Liver (tissue), 3 donors: ENCODE data around the gene MBP.

Source experiments
- EGR1 ChIP-seq, 2 donors: IDR thresholded peaks; 2 replicates each; pipeline ENCODE4 v1.6.1; 2016 to 2018; ENCODE audit warnings: antibody characterized with exemption in 2 of 2, low read depth in 2 of 2
- FOXA1 ChIP-seq: IDR thresholded peaks from 2 replicates; pipeline ENCODE4 v1.6.1; 2016; ENCODE audit warnings: antibody characterized with exemption
- JUND ChIP-seq, 2 donors: IDR thresholded peaks; 2 replicates each; pipeline ENCODE4 v1.6.1; 2016; ENCODE audit warnings: antibody characterized with exemption in 2 of 2
- NR2F2 ChIP-seq: IDR thresholded peaks from 2 replicates; pipeline ENCODE4 v1.6.1; 2016; ENCODE audit warnings: antibody characterized with exemption
- RAD21 ChIP-seq, 2 donors: IDR thresholded peaks; 2 replicates each; pipeline ENCODE4 v1.6.1; 2016; ENCODE audit warnings: antibody characterized with exemption in 2 of 2, mild to moderate bottlenecking in 2 of 2
- RXRA ChIP-seq, 2 donors: IDR thresholded peaks; 2 replicates each; pipeline ENCODE4 v1.6.1; 2017 to 2018; ENCODE audit warnings: antibody characterized with exemption in 2 of 2, mild to moderate bottlenecking in 1 of 2
- SP1 ChIP-seq: IDR thresholded peaks from 2 replicates; pipeline ENCODE4 v1.6.1; 2018; ENCODE audit warnings: antibody characterized with exemption, mild to moderate bottlenecking
- YY1 ChIP-seq: IDR thresholded peaks from 2 replicates; pipeline ENCODE4 v1.6.1; 2016; ENCODE audit warnings: antibody characterized with exemption, mild to moderate bottlenecking
- TF ChIP-seq, protein P1 (sequence below): fragments of 150-350 bp; IDR thresholded peaks from 2 replicates; pipeline ENCODE4 v1.5.1; 2017; ENCODE audit warnings: improper control_type of control experiment, low read depth, low read length; ENCODE audit not compliant: missing input control
- TF ChIP-seq, protein P2 (sequence below): IDR thresholded peaks from 2 replicates; pipeline ENCODE4 v1.6.1; 2016; ENCODE audit warnings: antibody characterized with exemption
- TF ChIP-seq, protein P3 (sequence below): IDR thresholded peaks from 2 replicates; pipeline ENCODE4 v1.6.1; 2016; ENCODE audit warnings: antibody characterized with exemption
- TF ChIP-seq, protein P4 (sequence below): IDR thresholded peaks from 2 replicates; pipeline ENCODE4 v1.6.1; 2016; ENCODE audit warnings: antibody characterized with exemption, mild to moderate bottlenecking
- TF ChIP-seq, protein P5 (sequence below): IDR thresholded peaks from 2 replicates; pipeline ENCODE4 v1.6.1; 2016; ENCODE audit warnings: antibody characterized with exemption
- donor health status: healthy.
- donor health status: healthy.

DNA sequence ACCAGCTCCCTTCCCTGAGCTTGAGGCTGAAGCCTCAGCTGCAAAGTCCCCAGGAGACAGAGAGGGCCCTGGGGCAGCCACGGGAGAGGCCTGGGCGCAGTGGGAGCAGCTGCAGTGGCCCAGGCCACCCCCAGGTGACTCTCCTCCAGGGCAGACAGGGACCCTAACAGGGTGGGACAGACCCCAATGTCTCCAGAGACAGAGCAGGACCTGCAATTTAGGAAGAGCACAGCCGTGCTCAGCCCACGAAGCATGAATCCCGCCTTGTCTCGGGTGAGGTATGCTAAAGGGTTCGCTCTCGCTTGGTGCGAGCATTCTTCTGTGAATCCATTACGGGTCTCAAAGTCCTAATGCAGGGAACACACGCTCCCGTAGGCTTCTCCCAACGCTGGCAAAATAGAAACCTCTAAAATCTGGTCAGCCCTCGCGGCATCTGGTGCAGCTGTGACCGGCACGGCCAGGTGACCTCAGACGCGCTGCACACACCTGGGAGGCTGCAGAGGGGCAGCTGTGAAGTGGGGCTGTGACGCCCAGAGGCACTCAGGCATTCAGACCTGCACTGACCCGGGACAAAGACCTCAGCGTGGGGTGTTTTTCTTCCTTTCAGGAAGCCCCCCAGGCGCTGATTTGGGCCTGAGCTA lies 12.6 kb downstream of the MBP start:
- TF ChIP-seq, protein P1, sequence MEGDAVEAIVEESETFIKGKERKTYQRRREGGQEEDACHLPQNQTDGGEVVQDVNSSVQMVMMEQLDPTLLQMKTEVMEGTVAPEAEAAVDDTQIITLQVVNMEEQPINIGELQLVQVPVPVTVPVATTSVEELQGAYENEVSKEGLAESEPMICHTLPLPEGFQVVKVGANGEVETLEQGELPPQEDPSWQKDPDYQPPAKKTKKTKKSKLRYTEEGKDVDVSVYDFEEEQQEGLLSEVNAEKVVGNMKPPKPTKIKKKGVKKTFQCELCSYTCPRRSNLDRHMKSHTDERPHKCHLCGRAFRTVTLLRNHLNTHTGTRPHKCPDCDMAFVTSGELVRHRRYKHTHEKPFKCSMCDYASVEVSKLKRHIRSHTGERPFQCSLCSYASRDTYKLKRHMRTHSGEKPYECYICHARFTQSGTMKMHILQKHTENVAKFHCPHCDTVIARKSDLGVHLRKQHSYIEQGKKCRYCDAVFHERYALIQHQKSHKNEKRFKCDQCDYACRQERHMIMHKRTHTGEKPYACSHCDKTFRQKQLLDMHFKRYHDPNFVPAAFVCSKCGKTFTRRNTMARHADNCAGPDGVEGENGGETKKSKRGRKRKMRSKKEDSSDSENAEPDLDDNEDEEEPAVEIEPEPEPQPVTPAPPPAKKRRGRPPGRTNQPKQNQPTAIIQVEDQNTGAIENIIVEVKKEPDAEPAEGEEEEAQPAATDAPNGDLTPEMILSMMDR: no peak
- no peak for TF ChIP-seq FOXA1
- TF ChIP-seq, protein P2, sequence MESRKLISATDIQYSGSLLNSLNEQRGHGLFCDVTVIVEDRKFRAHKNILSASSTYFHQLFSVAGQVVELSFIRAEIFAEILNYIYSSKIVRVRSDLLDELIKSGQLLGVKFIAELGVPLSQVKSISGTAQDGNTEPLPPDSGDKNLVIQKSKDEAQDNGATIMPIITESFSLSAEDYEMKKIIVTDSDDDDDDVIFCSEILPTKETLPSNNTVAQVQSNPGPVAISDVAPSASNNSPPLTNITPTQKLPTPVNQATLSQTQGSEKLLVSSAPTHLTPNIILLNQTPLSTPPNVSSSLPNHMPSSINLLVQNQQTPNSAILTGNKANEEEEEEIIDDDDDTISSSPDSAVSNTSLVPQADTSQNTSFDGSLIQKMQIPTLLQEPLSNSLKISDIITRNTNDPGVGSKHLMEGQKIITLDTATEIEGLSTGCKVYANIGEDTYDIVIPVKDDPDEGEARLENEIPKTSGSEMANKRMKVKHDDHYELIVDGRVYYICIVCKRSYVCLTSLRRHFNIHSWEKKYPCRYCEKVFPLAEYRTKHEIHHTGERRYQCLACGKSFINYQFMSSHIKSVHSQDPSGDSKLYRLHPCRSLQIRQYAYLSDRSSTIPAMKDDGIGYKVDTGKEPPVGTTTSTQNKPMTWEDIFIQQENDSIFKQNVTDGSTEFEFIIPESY: no peak
- no peak for TF ChIP-seq RXRA (IDR thresholded peaks at IDR 0.05)
- no peak for TF ChIP-seq RAD21 (IDR thresholded peaks at IDR 0.05)
- TF ChIP-seq, protein P3, sequence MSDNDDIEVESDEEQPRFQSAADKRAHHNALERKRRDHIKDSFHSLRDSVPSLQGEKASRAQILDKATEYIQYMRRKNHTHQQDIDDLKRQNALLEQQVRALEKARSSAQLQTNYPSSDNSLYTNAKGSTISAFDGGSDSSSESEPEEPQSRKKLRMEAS: no peak
- TF ChIP-seq, protein P4, sequence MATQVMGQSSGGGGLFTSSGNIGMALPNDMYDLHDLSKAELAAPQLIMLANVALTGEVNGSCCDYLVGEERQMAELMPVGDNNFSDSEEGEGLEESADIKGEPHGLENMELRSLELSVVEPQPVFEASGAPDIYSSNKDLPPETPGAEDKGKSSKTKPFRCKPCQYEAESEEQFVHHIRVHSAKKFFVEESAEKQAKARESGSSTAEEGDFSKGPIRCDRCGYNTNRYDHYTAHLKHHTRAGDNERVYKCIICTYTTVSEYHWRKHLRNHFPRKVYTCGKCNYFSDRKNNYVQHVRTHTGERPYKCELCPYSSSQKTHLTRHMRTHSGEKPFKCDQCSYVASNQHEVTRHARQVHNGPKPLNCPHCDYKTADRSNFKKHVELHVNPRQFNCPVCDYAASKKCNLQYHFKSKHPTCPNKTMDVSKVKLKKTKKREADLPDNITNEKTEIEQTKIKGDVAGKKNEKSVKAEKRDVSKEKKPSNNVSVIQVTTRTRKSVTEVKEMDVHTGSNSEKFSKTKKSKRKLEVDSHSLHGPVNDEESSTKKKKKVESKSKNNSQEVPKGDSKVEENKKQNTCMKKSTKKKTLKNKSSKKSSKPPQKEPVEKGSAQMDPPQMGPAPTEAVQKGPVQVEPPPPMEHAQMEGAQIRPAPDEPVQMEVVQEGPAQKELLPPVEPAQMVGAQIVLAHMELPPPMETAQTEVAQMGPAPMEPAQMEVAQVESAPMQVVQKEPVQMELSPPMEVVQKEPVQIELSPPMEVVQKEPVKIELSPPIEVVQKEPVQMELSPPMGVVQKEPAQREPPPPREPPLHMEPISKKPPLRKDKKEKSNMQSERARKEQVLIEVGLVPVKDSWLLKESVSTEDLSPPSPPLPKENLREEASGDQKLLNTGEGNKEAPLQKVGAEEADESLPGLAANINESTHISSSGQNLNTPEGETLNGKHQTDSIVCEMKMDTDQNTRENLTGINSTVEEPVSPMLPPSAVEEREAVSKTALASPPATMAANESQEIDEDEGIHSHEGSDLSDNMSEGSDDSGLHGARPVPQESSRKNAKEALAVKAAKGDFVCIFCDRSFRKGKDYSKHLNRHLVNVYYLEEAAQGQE: no peak
- no peak for TF ChIP-seq JUND (IDR thresholded peaks at IDR 0.05)
- no peak for TF ChIP-seq EGR1 (IDR thresholded peaks at IDR 0.05; ENCODE audit: low read depth in 2 of 2)
- no peak for TF ChIP-seq SP1
- TF ChIP-seq NR2F2: no peak
- TF ChIP-seq, protein P5, sequence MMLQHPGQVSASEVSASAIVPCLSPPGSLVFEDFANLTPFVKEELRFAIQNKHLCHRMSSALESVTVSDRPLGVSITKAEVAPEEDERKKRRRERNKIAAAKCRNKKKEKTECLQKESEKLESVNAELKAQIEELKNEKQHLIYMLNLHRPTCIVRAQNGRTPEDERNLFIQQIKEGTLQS: no peak
- TF ChIP-seq YY1: no peak
